ENCODE results near the gene PIGB.

The PIGB gene

DNA sequence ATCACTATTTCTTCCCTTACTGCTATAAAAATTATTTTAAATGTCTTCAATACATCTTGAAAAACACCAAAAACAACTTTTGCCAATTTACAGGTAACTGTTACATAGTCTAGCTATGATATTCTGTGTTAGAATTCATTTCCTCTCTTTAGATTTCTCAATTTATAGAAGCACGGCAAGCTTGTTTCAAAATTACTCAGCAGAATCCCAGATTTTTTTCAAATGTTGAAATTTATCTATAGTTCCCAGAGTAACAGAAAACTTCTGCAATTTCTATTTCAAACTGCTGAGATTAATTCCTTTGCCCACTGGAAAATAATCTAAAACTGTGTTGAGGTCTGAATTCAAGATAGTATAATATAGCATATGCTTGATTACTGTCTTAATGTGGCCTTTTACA, 48.0 kb downstream of the PIGB start:
- no peak for TF ChIP-seq L3MBTL2 (conservative IDR thresholded peaks at IDR 0.05)
- TF ChIP-seq SUZ12 (IDR thresholded peaks at IDR 0.05), result no peak
- TF ChIP-seq NFRKB (IDR thresholded peaks at IDR 0.05), result no peak
- TF ChIP-seq FOXM1 (IDR thresholded peaks at IDR 0.05; ENCODE audit: borderline replicate concordance), result no peak
- DNase-seq (ENCODE audit: extremely low spot score), result no peak
- POLR2A ChIA-PET, result no interaction called here
- CTCF ChIA-PET, result no interaction called here

DNA sequence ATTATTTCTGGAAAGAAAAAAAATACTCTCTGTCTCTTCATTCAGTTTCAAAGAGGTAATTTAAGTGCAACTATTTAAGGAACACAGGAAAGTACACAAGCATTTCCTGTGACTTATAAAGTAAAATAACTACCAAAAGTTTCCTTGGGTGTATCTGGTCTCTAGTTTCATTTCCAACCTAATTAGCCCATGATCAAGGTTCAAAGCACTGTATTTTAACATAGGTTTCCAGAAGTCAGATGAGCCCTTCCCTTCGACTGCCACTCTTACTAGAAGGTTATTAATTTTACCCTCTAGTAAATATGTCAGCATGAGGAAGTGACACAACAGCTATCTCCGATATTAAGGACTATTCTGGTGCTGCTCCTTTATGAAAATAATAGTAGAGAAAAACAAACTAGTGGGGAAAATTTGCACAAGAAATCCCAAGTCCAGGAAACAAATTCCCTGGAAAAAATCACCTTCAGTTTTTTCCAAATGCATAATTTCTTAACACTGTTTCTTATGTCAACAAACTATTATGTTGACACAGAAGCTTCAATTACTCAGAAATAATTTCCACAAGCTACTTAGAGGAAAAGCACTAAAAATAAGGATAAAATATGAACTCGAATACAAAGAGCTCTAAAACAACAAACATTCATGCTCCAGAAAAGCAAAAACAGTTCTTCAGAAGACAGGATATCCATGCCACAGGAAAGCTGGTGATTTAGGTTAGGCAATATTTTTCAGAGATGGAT, 53.8 kb downstream of the PIGB start:
- POLR2A ChIA-PET, result no interaction called here
- no peak for TF ChIP-seq FOXM1 (IDR thresholded peaks at IDR 0.05; ENCODE audit: borderline replicate concordance)
- no peak for TF ChIP-seq FOXA1 (IDR thresholded peaks at IDR 0.05)
- no peak for TF ChIP-seq SP1 (IDR thresholded peaks at IDR 0.05)
- no peak for TF ChIP-seq L3MBTL2 (conservative IDR thresholded peaks at IDR 0.05)
- TF ChIP-seq ELF4 (IDR thresholded peaks at IDR 0.05), result no peak
- TF ChIP-seq ARNT (IDR thresholded peaks at IDR 0.05), result no peak
- no peak for TF ChIP-seq TARDBP (IDR thresholded peaks at IDR 0.05)
- TF ChIP-seq ZNF384 (IDR thresholded peaks at IDR 0.05), result no peak
- TF ChIP-seq, protein P1, sequence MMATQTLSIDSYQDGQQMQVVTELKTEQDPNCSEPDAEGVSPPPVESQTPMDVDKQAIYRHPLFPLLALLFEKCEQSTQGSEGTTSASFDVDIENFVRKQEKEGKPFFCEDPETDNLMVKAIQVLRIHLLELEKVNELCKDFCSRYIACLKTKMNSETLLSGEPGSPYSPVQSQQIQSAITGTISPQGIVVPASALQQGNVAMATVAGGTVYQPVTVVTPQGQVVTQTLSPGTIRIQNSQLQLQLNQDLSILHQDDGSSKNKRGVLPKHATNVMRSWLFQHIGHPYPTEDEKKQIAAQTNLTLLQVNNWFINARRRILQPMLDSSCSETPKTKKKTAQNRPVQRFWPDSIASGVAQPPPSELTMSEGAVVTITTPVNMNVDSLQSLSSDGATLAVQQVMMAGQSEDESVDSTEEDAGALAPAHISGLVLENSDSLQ (IDR thresholded peaks at IDR 0.05), result no peak
- TF ChIP-seq SUZ12 (IDR thresholded peaks at IDR 0.05), result no peak
- no peak for TF ChIP-seq HDGF (IDR thresholded peaks at IDR 0.05; ENCODE audit: borderline replicate concordance)
- CTCF ChIA-PET, result no interaction called here
- DNase-seq (ENCODE audit: extremely low spot score), result no peak

DNA sequence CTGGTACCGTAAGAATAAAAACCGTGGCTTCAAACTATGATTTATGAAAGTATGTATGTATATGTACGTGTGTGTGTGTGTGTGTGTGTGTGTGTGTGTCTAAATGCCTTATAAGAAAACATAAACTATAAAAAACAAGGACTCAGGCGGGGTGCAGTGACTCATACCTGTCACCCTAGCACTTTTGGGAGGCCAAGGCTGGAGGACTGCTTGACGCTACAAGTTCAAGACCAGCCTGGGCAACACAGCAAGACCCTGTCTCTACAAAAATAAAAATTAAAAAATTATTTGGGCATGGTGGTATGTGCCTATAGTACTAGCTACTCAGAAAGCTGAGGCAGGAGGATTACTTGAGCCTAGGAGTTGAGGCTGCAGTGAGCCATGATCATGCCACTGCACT, 60.1 kb downstream of the PIGB start:
- no peak for DNase-seq (ENCODE audit: extremely low spot score)
- TF ChIP-seq ARNT (IDR thresholded peaks at IDR 0.05) (no peak), HDGF (IDR thresholded peaks at IDR 0.05; ENCODE audit: borderline replicate concordance) (no peak), ZNF384 (IDR thresholded peaks at IDR 0.05) (no peak), TARDBP (IDR thresholded peaks at IDR 0.05) (no peak), NFRKB (IDR thresholded peaks at IDR 0.05) (no peak), FOXM1 (IDR thresholded peaks at IDR 0.05; ENCODE audit: borderline replicate concordance) (no peak), FOXA1 (IDR thresholded peaks at IDR 0.05) (no peak), ELF4 (IDR thresholded peaks at IDR 0.05) (no peak), BHLHE40 (IDR thresholded peaks at IDR 0.05; ENCODE audit: borderline replicate concordance) (no peak)
- POLR2A ChIA-PET, result no interaction called here
- CTCF ChIA-PET, result no interaction called here

DNA sequence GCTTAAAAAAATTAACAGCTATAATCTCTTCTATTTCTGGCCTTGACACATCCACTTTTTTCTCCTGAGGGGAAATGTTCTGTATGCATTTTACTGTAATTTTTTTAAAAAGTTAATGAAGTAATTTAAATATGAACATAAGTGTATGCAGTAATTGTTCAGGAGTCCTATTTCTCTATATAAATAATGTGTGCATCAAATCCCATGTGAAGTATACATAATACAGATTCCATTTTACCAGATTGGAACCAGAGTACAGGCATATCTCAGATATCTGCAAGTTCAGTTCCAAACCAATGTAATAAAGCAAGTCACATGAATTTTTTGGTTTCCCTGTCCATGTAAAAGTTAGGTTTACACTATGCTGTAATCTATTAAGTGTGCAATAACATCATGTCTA, 62.6 kb downstream of the PIGB start:
- POLR2A ChIA-PET, result no interaction called here
- CTCF ChIA-PET, result no interaction called here
- DNase-seq (ENCODE audit: extremely low spot score), result no peak
- TF ChIP-seq TARDBP (IDR thresholded peaks at IDR 0.05), result no peak
- TF ChIP-seq, protein P1 (IDR thresholded peaks at IDR 0.05), result no peak

DNA sequence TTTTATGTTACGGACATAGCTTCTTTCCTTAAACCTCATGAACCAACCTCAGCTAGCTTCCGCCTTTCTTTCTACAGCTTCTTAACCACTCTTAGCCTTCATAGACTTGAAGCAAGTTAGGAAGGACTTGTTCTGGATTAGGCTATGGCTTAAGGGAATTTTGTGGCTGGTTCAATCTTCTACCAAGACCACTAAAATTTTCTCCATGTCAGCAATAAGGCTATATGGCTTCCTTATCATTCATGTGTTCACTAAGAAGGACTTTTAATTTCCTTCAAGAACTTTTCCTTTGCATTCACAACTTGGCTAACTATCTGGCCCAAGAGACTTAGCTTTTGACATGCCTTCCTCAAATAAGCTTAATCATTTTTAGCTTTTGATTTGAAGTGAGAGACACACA, 64.7 kb downstream of the PIGB start:
- no peak for DNase-seq (ENCODE audit: extremely low spot score)
- TF ChIP-seq BHLHE40 (IDR thresholded peaks at IDR 0.05; ENCODE audit: borderline replicate concordance), result no peak
- TF ChIP-seq NFRKB (IDR thresholded peaks at IDR 0.05), result no peak
- TF ChIP-seq ARNT (IDR thresholded peaks at IDR 0.05), result no peak
- TF ChIP-seq LEF1 (IDR thresholded peaks at IDR 0.05; ENCODE audit: borderline replicate concordance), result no peak
- no peak for TF ChIP-seq TARDBP (IDR thresholded peaks at IDR 0.05)
- no peak for TF ChIP-seq FOXK2 (IDR thresholded peaks at IDR 0.05)
- no peak for TF ChIP-seq FOXA1 (IDR thresholded peaks at IDR 0.05)
- TF ChIP-seq ZNF384 (IDR thresholded peaks at IDR 0.05), result no peak
- TF ChIP-seq ELF4 (IDR thresholded peaks at IDR 0.05), result no peak
- TF ChIP-seq CTBP1 (IDR thresholded peaks at IDR 0.05; ENCODE audit: borderline replicate concordance), result no peak
- no peak for TF ChIP-seq FOXM1 (IDR thresholded peaks at IDR 0.05; ENCODE audit: borderline replicate concordance)
- no peak for TF ChIP-seq HDGF (IDR thresholded peaks at IDR 0.05; ENCODE audit: borderline replicate concordance)
- no peak for TF ChIP-seq SUZ12 (IDR thresholded peaks at IDR 0.05)
- TF ChIP-seq, protein P1 (IDR thresholded peaks at IDR 0.05), result no peak
- TF ChIP-seq L3MBTL2 (conservative IDR thresholded peaks at IDR 0.05), result no peak
- no peak for TF ChIP-seq SP1 (IDR thresholded peaks at IDR 0.05)
- CTCF ChIA-PET, result no interaction called here
- POLR2A ChIA-PET, result no interaction called here

DNA sequence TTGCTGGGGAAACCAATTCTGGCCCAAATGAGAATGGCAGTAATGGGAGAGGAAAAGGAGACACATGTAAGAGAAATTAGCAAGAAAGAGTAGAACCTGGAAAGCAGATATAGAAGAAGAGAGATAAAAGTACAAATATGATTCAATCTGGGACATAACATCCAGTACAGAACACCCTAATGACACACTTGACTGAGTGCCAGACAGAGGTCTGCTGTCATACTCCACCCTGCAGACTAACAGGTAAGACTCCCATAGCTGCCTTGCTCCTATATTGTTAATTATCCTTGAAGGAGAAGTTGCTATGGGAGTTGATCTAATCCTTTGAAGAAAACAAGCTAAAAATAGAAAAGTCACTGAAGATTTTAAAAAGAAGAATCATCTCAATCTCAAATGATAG, 68.0 kb downstream of the PIGB start:
- CTCF ChIA-PET, result no interaction called here
- DNase-seq (ENCODE audit: extremely low spot score), result no peak
- TF ChIP-seq, protein P1 (IDR thresholded peaks at IDR 0.05), result no peak
- TF ChIP-seq LEF1 (IDR thresholded peaks at IDR 0.05; ENCODE audit: borderline replicate concordance), result no peak
- no peak for TF ChIP-seq BHLHE40 (IDR thresholded peaks at IDR 0.05; ENCODE audit: borderline replicate concordance)
- TF ChIP-seq L3MBTL2 (conservative IDR thresholded peaks at IDR 0.05), result no peak
- TF ChIP-seq NFRKB (IDR thresholded peaks at IDR 0.05), result no peak
- TF ChIP-seq FOXM1 (IDR thresholded peaks at IDR 0.05; ENCODE audit: borderline replicate concordance), result no peak
- POLR2A ChIA-PET, result no interaction called here

Measured in HEK293T (cell line).